Retina (tissue), 1 donor: Measurements from ENCODE around the gene MPPED1.

Experiments used
- DNase-seq: peaks from one replicate; pipeline ENCODE4 v3.0.0-alpha.2; 2016

Gene MPPED1

GRCh38 chr22:43432883-43433415 is 21.1 kb downstream of the MPPED1 start:
- no peak for DNase-seq

DNA sequence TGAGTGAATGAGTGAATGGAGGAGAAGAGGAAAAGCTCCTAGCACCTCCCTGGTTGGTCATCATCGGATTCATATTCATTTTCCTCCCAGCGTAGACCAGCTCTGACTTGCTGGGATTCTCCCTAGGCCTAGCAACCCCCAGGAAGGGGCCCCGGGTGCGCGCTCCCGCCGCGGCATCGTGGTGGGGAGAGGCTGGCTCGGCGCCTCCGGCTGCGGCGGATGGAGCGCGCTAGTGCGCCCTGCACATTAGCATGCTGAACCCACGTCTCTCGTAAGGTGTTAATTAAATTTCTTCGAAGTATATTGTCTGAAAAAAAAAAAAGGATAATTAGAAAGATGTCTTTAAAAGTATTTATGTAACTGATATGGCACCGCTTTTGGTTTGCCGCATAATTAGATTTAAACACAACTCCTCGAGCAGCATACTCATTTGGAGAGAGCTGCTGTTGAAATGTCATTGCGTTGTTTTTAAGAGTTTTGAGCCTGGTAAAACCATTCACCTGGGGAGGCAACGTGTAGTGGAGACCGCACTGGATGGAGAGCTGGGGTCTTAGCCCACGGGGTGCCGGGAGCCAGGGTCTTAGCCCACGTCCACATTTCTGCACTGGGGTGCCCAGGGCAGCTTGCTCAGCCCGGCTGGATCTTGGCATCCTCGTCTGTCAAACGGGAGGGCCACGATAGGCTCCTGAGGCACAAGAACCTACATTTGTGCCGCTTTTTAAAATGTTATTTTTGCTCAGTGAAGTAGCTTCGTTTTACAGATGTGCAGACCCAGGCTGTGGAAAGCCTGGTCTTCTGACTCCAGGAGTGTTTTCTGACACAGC is 21.8 kb downstream of the MPPED1 start:
- no peak for DNase-seq

- DNase-seq = no peak
These were observed 22.6 kb downstream of the MPPED1 start for GRCh38 chr22:43434275-43434927.

DNA sequence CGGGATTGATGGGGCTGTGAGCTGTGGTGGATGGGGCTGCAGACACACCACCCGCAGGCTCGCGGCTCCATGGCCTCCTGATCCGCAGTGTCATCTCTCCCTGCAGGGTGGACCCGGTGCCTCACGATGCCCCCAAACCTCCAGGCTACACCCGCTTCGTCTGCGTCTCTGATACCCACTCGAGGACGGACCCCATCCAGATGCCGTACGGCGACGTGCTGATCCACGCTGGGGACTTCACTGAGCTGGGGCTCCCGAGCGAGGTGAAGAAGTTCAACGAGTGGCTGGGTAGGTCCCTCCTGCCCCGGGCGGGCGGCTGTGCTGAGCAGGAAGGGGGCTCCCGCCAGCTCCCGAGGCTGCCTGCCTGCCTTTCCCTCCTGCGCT is 23.1 kb downstream of the MPPED1 start:
- no peak for DNase-seq

GRCh38 chr22:43435851-43436811 is 24.3 kb downstream of the MPPED1 start:
- no peak for DNase-seq

- no peak for DNase-seq
These were observed 25.1 kb downstream of the MPPED1 start for GRCh38 chr22:43436868-43437267.

GRCh38 chr22:43437871-43438475 is 26.2 kb downstream of the MPPED1 start:
- DNase-seq = no peak

DNA sequence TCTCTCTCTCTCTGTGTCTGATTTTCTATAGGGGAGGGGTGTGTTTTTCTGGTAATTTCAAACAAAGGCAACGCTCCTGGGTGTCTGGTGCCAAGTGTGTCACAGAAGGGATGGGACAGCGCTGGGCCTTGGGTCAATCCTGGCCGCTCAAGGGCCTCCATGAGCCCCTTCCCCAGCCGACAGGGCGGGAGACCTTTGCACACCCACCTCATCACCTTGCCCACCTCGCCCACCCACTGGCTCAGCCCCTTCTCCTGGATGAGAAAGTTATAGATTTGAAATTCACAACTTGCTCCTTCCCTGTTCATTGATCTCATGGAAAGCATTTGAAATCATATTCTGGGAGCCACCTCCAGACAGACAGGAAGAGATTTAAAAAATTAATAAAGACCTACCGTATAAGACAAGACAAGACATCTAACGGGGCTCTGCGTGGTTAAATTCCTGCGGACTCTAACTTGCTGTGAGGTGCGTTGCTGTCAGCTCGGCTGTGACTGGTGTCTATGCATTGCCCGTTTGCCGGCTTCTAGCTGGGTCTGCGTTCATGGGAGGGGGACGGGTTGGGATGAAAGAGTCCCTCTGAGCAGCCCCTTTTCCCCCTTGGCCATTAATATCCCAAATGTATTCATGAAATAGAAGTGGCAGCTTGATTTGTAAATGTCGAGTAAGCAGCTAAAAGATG is 27.0 kb downstream of the MPPED1 start:
- no peak for DNase-seq

DNA sequence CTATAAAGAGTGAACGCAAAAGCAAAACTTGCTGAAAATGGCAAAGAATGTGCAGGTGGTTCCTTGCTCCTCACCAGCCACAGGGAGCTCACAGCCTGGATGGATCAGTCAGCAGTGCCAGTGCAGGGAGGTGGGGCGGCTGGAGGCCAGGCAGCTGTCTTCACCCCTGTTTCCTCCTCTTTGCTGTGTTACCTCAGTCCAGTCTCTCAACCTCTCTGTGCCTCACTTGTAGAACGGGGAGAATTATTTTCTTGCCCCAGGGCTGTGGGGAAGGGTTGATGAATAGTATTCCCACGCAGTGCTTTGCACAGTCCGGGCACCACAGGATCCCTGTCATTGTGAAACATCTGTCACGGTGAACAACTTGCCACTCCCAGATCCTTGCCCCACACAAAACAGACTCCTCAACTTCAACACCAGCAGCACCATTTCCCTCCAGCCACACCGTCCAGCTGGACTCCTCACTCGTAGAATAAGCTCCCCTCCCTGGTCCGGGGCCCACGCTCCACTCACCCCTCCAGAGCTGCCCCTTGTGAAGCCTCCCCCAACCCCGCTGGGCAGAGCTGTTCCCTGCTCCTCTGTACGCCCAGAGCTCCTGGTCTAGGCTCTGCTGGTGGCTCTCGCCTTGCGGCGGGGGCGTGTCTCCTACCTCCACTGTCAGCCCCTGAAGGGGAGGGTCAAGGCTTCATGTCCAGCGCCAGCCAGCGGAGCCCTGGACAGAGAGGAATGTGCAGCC is 27.7 kb downstream of the MPPED1 start:
- no peak for DNase-seq

DNA sequence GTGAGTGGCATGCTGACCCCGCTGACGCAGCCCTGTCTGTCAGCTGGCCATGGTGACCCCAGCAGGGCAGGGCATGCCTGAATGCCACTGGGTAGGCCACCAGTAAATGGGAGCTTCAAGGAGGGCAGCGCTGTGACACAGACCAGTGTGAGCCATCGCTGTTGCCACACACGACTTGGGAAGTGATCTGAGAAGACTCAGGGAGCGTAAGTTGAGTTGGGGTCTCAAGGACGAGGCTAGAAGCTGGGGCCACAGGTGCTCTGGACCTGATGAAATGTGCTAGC is 28.2 kb downstream of the MPPED1 start:
- no peak for DNase-seq

DNA sequence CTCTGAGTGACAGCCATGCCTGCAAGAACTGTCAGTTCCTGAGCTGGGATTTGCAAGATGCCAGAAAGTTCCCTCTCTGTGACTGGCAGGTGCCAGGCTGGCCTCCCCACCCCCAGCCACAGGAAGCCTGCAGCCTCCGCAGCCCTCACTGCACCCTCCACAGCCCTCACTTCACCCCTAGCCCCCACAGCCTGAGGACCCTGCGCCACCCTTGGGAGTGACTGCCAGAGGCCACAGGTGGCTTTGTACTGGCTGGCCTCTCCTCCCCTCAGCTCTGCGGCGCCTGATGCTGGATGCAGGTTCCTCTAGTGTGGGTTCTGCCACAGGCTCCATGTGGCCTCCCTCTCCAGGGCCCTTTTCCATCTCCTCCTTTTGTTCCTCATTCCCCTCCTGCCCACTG is 28.7 kb downstream of the MPPED1 start:
- no peak for DNase-seq

- DNase-seq = no peak
These were observed 29.4 kb downstream of the MPPED1 start for GRCh38 chr22:43441216-43441615.

- no peak for DNase-seq
These were observed 29.9 kb downstream of the MPPED1 start for GRCh38 chr22:43441751-43442150.

GRCh38 chr22:43442386-43443151 is 30.8 kb downstream of the MPPED1 start:
- no peak for DNase-seq

DNA sequence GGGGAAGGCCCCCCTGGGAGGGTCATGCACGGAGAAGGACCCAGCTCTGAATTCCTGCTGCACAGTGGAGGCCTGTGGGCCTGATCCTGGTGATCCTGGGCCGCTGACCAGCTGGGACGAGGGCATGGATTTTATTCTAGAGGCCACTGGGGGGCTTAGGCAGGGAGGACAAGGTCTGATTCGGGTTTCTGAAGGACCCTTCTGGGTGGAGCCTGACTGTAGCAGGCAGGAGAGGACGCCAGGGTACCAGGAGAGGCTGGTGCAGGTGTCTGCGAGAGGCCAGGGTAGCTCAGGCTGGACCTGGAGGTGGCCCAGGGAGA is 31.3 kb downstream of the MPPED1 start:
- DNase-seq = no peak

GRCh38 chr22:43446037-43446803 is 34.4 kb downstream of the MPPED1 start:
- no peak for DNase-seq

GRCh38 chr22:43446916-43447315 is 35.1 kb downstream of the MPPED1 start:
- no peak for DNase-seq

DNA sequence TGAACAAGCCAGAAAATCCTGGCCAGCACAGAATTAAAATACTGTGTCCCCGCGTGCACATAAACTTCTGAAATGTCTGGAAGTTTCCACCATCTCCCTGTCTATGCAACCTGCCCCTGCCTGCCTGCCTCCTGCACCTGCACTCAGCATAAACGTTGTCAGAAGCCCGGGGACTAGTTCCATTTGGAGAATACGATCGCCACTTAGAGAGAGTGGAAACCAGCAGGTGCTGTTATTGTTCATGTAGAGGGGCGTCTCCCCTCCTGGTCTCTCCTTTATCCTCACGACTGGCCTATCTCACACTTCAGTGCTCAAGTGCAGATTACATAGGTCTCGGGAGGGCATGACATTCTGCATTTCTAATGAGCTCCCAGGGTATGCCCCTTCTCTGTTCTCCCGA is 35.6 kb downstream of the MPPED1 start:
- no peak for DNase-seq

DNA sequence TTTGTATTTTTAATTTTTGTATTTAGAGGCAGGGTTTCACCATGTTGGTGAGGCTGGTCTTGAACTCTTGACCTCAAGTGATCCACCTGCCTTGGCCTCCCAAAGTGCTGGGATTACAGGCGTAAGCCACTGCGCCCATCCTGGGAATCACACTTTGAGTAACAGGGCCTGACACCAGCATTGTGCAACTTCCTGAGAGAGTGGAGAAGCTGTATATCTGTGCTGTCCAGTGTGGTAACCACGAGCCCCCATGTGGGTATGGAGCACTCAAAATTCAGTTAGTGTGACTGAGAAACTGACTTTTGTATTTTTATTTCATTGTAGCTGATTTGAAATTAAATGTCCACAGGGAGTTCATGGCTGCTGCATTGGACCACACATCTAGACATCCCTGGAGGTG is 36.2 kb downstream of the MPPED1 start:
- DNase-seq = no peak

DNA sequence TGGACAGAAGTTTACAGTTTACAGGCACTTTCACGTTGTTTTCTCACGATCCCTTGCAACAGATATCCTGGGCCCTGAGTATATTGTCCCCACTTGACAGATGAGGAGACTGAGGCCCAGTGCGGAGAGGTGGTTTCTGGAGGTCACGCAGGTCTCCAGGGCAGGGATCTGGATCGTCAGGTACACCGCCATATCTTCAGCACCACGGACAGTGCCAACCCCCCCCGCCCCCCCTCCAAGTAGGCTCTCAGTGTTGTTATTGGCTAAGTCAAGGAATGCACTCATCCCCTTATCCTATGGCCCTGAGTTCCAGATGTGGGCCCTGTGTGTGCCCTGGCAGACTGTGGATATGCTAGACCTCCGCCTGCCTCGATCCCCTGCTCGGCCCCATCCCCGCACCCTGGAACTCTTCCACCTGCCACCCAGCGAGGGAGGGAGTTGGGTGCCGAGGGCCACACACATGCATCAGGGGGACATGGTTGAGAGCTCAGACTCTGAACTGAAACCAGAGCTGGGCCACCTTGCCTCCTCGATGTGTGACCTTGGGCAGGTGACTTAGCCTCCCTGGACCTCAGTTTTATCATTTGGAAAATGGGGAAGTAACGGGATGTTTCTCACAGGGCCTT is 37.5 kb downstream of the MPPED1 start:
- no peak for DNase-seq
